Measurements from ENCODE around the gene AK5.

Gene AK5, protein sequence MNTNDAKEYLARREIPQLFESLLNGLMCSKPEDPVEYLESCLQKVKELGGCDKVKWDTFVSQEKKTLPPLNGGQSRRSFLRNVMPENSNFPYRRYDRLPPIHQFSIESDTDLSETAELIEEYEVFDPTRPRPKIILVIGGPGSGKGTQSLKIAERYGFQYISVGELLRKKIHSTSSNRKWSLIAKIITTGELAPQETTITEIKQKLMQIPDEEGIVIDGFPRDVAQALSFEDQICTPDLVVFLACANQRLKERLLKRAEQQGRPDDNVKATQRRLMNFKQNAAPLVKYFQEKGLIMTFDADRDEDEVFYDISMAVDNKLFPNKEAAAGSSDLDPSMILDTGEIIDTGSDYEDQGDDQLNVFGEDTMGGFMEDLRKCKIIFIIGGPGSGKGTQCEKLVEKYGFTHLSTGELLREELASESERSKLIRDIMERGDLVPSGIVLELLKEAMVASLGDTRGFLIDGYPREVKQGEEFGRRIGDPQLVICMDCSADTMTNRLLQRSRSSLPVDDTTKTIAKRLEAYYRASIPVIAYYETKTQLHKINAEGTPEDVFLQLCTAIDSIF

DNA sequence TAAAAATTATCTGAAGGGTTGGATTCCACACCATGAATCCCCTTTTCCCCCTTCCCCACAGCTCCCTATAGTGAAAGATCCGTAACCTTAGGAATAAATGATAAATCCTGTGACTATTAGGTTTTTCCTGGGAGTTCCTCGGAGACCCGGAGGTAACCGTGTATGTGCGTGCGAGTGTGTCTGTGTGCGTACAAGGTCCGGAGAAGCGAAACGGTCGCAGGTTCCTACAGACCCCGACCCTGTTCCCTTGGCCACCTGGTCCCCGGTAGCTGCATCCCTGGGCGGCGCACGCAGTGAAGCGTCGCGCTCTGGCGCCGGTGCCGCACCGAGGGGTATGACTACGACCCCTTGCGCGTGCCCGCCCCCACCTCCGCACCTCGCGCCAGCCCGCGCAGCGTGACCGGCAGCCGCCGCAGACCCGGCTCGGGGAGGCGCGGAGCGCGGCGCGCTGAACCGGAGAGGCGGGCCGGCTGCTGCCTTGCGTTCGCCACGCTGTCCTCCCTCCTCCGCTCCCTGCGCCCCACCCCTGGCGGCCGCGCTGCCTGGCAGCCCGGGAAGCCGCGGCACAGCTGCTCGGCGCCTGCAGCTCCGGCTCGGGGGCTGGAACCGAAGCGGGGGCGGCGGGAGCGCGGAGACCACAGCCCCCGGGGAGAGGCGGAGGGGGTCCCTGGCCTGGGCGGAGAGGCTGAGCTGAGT, at the start of gene AK5:
Gene AK5, plus strand, starts transcription at position 529 of the 696 bp plus-strand sequence. CDS start 295 bp downstream, outside the sequence.
- TF ChIP-seq, protein P1, sequence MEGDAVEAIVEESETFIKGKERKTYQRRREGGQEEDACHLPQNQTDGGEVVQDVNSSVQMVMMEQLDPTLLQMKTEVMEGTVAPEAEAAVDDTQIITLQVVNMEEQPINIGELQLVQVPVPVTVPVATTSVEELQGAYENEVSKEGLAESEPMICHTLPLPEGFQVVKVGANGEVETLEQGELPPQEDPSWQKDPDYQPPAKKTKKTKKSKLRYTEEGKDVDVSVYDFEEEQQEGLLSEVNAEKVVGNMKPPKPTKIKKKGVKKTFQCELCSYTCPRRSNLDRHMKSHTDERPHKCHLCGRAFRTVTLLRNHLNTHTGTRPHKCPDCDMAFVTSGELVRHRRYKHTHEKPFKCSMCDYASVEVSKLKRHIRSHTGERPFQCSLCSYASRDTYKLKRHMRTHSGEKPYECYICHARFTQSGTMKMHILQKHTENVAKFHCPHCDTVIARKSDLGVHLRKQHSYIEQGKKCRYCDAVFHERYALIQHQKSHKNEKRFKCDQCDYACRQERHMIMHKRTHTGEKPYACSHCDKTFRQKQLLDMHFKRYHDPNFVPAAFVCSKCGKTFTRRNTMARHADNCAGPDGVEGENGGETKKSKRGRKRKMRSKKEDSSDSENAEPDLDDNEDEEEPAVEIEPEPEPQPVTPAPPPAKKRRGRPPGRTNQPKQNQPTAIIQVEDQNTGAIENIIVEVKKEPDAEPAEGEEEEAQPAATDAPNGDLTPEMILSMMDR (IDR thresholded peaks at IDR 0.05), result no peak

DNA sequence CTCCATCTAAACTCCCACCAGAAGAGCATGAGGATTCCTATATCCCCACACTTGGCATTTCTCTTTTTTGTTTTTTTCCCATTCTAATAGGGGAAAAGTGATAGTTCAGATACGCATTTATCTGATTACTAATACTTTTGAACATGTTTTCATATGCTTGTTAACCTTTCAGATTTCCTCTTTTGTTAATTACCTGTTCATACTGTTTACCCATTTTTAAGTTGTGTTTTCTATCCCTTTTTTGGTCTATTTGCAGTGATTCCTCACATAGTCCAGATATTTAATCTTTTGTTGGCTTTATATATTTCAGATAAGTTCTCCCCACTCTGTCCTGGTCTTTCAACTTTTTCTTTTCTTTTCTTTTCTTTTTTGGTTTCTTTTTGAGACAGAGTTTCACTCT, 49.0 kb upstream of the AK5 start:
- TF ChIP-seq, protein P1 (IDR thresholded peaks at IDR 0.05), result no peak

DNA sequence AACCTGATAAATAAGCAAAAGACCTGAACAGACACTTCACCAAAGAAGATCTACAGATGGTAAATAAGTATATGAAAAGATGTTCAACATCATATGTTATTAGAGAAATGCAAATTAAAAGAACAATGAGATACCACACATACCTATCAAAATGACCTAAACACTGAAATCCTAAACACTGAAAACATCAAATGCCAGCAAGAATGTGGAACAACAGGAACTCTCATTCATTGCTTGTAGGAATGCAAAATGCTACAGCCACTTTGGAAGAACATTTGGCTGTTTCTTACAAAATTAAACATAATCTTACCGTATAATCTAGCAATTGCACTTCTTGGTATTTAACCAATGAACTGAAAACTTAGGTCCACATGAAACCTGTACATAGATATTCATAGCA, 47.7 kb upstream of the AK5 start:
- TF ChIP-seq, protein P1 (IDR thresholded peaks at IDR 0.05), result no peak

DNA sequence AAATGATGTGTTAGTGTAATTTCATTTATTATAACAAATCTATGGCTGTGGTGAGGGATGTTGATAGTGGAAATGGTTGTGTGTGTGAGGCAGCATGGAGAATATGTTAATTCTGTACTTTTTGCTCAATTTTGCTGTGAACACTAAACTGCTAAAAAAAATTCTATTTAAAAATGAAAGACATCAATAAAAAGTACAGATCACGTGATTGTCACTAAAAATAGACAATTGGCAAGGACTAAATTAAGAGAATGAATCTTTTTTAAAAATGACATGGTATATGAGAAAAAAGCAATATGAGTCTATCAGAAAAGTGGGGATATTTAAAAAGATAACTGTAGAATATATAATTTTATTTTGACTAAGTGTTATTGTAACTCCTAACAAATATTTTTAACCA, 46.9 kb upstream of the AK5 start:
- TF ChIP-seq, protein P1 (IDR thresholded peaks at IDR 0.05), result no peak

DNA sequence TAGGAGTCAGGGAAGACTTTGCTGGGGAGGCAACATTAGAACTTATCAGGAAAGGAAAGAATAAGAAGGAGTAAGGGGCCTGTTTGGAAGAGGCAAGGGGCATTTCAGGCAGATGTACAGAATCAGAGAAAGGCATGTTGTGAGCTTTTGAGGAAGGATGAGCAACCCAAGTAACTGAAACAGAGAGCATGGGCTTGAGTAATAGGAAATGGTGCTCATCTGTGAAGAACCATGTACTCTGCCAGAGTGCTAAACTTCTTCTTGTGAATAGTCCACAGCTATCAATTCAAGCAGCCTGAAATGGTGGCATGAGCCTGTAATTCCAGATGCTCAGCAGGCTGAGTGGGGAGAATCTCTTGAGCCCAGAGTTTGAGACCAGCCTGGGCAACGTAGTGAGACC, 43.4 kb upstream of the AK5 start:
- TF ChIP-seq, protein P1 (IDR thresholded peaks at IDR 0.05), result no peak

DNA sequence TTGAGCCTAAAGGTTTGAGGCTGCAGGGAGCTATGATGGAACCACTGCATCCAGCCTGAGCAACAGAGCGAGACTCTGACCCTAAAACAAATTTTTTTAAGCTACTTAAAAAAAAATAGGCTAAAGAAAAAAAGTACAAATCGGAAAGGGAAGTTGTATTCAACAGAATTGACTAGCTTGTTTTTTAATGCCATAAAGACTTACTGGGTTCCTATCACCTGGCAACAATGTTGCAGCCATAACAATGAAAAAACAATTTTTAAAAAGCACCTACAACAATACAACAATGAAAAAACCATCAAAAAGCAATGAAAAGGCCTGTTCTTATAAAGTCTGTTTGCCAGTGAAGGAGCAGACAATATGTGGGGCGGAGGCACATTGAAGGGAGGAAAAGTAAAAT, 42.5 kb upstream of the AK5 start:
- TF ChIP-seq, protein P1 (IDR thresholded peaks at IDR 0.05), result no peak

DNA sequence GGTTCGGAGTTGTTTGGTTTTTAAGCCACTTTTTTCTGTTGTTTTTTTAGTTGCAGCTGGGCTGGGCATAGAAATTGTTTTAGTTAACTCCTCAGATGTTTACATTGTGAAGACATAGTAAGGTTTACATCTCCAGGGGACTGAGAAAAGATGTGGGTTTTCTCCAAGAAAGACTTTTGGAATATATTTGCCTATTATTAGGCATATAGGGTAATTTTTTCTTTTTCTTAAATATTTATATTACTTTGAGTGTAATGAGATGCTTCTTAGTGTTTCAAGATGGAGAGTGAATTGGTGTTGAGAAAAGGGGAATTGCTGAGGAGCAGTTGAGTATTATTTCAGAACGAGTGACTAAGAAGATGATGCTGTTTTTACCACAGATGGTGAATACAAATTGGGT, 36.0 kb upstream of the AK5 start:
- TF ChIP-seq, protein P1 (IDR thresholded peaks at IDR 0.05), result no peak
